LNCAP (cell line): ENCODE results near the gene RPGRIP1L.

Source experiments
- CTCF ChIP-seq: fragments of 450-650 bp; IDR thresholded peaks from 2 replicates; pipeline ENCODE4 v1.5.1; 2017; ENCODE audit warnings: mild to moderate bottlenecking

RPGRIP1L gene

GRCh38 chr16:53561101-53561888 is 142.4 kb downstream of the RPGRIP1L start:
- TF ChIP-seq CTCF = no peak

DNA sequence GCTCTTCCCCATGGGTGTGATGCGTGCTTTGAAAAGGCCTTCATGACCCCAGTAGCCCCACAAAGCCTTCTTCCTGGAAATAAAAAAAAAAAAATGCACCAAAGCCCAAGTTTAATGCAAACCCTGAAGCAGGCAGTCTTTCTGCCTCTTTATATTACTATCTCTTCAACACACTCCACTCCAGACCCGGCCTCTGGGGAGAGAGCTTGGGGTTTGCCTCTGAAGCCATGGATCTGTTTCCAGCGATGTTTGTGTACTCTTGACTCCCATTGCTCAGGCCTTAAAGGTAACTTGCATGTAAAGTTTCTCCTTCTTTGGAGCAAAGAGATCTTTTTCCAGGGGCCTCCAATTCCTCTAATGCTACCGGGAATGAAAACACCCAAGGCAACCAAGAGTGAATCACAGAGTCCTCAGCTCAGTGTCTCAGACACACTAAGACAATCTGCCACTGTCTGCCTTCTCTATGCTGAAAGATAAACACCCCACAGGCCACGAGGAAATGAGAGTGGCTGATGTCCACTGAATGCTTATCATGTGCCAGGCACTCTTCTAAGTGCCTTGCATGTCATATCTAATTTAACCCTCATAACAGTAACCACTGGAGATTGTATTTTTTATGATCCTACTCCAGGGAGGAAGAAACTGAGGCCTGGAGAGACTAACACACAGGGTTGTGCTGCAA is 144.2 kb downstream of the RPGRIP1L start:
- no peak for TF ChIP-seq CTCF

DNA sequence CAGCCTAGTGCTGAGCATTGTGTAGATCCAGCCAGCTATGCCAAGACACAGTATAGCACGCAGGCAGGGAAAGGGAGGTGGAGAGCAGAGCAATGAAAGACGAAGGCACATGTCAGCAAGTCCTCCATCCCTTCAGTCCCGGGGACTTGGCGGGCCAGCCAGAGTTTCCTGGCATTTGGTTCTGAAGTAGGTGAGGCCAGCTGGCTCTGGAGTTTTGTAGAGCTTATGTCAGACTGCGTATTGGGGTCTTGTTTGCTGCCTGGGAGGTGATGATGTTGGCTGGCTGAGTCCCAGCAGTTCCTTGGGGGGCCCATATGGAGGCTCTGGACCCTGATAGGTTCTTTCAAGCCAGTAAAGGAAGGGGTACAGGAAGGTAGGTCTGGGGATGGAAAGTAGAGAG is 144.9 kb downstream of the RPGRIP1L start:
- TF ChIP-seq CTCF = no peak

DNA sequence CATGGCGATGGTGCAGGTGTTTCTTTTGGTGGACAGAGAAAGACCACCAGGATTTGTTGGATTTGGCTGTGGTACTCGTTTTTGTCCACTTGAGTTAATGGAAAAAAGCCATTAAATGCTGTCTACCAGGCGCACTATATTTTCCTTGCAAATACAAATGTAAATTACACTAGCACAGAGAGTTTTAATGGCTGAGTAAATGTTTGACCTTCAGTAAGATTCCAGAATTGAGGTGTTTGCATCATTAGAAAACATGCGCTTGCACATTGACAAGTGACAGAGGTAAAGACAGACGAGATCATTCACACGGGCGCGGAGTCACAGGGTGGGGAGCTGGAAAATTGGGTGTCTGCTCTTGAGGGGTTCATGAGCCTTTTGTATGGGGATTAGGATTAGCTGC is 147.1 kb downstream of the RPGRIP1L start:
- no peak for TF ChIP-seq CTCF

- peak; percentile 79 for TF ChIP-seq CTCF
These were observed 153.5 kb downstream of the RPGRIP1L start for GRCh38 chr16:53549970-53550690.
